Hematopoietic multipotent progenitor cell (in vitro differentiated cells): Measurements from ENCODE around the gene CD79B. TPM values are rescaled to one million over a fixed set of nuclear protein-coding genes. Genes with fewer than 3 reads are reported as not detected.
"Not testable (repeated sequence)": the region's sequence is repeated elsewhere in the genome, so short reads cannot be mapped to it uniquely, and the experiment has no call there.

Source experiments
- DNase-seq, 3 donors: peaks; one replicate each; pipeline ENCODE4 v3.0.0-alpha.2; 2011 to 2015; ENCODE audit warnings: low read depth in 2 of 3, low spot score in 2 of 3
- total RNA-seq: library from RNA; depleted of rRNA; stranded (reverse); fragments of >200 nt; gene quantifications from one replicate; pipeline ENCODE4 v1.2.3, GENCODE V29; 2012

Gene CD79B
- total RNA-seq, 1 donor, result 67.1 TPM

GRCh38 chr17:63916566-63917185 is 15.5 kb downstream of the CD79B start:
- DNase-seq, result no peak

GRCh38 chr17:63915753-63916152 is 16.4 kb downstream of the CD79B start:
- DNase-seq, result not testable (repeated sequence)

GRCh38 chr17:63914471-63914870 is 17.7 kb downstream of the CD79B start:
- DNase-seq, result no peak

- DNase-seq, result peak in 2 of 3 donors; percentile 55 to 66
These were observed 20.5 kb downstream of the CD79B start for GRCh38 chr17:63911657-63912100.

GRCh38 chr17:63911041-63911635 is 21.0 kb downstream of the CD79B start, which contains the start of gene CSHL1:
TSS of gene CSHL1 (minus strand) at chr17:63911258. CDS start at chr17:63911196, 62 bp downstream.
- no peak for DNase-seq

- DNase-seq, result no peak
These were observed 22.0 kb downstream of the CD79B start for GRCh38 chr17:63910096-63910495.

- not testable (repeated sequence) for DNase-seq
These were observed 22.5 kb downstream of the CD79B start for GRCh38 chr17:63909586-63909985.

- peak in 1 of 3 donors; percentile 61 for DNase-seq
These were observed 24.9 kb downstream of the CD79B start for GRCh38 chr17:63907161-63907778.

GRCh38 chr17:63904796-63905195 is 27.3 kb downstream of the CD79B start:
- DNase-seq, result not testable (repeated sequence)

- peak in 1 of 3 donors; percentile 50 for DNase-seq
These were observed 28.3 kb downstream of the CD79B start for GRCh38 chr17:63903787-63904201.

GRCh38 chr17:63901971-63902370 is 30.2 kb downstream of the CD79B start:
- DNase-seq, result not testable (repeated sequence)

- not testable (repeated sequence) for DNase-seq
These were observed 33.0 kb downstream of the CD79B start for GRCh38 chr17:63898899-63899798.

- DNase-seq, result not testable (repeated sequence)
These were observed 35.4 kb downstream of the CD79B start, which contains the start of gene CSH1 for GRCh38 chr17:63896524-63897354. TSS of gene CSH1 (minus strand) at chr17:63896574. CDS start at chr17:63896511, 63 bp downstream.

- DNase-seq, result not testable (repeated sequence)
These were observed 37.3 kb downstream of the CD79B start for GRCh38 chr17:63894821-63895220.

GRCh38 chr17:63894021-63894420 is 38.1 kb downstream of the CD79B start:
- not testable (repeated sequence) for DNase-seq

- not testable (repeated sequence) for DNase-seq
These were observed 39.7 kb downstream of the CD79B start for GRCh38 chr17:63892316-63893037.

- peak in 2 of 3 donors; percentile 29 to 55 for DNase-seq
These were observed 42.9 kb downstream of the CD79B start for GRCh38 chr17:63889026-63889848.

- not testable (repeated sequence) for DNase-seq
These were observed 47.0 kb downstream of the CD79B start for GRCh38 chr17:63885119-63885518.
